OCI-LY7 (cell line): ENCODE measurements around the gene TUBGCP2.

Experiments
- EZH2phosphoT487 ChIP-seq: fragments of 200-600 bp; sonication (generic); IDR thresholded peaks from 2 replicates; pipeline ENCODE4 v1.6.1; 2018; ENCODE audit warnings: low read depth, borderline replicate concordance, mild to moderate bottlenecking, mixed run types, antibody characterized with exemption, low read length, moderate library complexity, mixed read lengths
- TF ChIP-seq, protein P1 (sequence below): fragments of 200-600 bp; sonication (generic); conservative IDR thresholded peaks from 2 replicates; pipeline ENCODE4 v1.5.1; 2014; ENCODE audit warnings: mild to moderate bottlenecking, antibody characterized with exemption, low read length, moderate library complexity, mixed read lengths

- TF ChIP-seq, protein P1, sequence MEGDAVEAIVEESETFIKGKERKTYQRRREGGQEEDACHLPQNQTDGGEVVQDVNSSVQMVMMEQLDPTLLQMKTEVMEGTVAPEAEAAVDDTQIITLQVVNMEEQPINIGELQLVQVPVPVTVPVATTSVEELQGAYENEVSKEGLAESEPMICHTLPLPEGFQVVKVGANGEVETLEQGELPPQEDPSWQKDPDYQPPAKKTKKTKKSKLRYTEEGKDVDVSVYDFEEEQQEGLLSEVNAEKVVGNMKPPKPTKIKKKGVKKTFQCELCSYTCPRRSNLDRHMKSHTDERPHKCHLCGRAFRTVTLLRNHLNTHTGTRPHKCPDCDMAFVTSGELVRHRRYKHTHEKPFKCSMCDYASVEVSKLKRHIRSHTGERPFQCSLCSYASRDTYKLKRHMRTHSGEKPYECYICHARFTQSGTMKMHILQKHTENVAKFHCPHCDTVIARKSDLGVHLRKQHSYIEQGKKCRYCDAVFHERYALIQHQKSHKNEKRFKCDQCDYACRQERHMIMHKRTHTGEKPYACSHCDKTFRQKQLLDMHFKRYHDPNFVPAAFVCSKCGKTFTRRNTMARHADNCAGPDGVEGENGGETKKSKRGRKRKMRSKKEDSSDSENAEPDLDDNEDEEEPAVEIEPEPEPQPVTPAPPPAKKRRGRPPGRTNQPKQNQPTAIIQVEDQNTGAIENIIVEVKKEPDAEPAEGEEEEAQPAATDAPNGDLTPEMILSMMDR = no peak
- no peak for TF ChIP-seq EZH2phosphoT487
Measured at GRCh38 chr10:133324198-133324792, 15.6 kb upstream of the TUBGCP2 start.
